Measurements from ENCODE around the gene BCAM. TPM values are rescaled to one million over a fixed set of nuclear protein-coding genes. Genes with fewer than 3 reads are reported as not detected.

BCAM gene
- total RNA-seq, 1 experiment from 2014 or later: 73.0 TPM

- WGBS (ENCODE audit: extremely low coverage, insufficient read length, low lambda C conversion rate): no CpG with 5 or more reads among the region's 4 CpGs
- H3K79me2 ChIP-seq (ENCODE audit: insufficient read depth, low read length): no peaks in the 10 kb centered on the region
- no peak overlapping the region for H3K18ac ChIP-seq (ENCODE audit: insufficient read length, low read depth, low read length)
- no peak overlapping the region for H3K23ac ChIP-seq (ENCODE audit: insufficient read length, low read depth, low read length)
- no peak overlapping the region for H3K56ac ChIP-seq (ENCODE audit: insufficient read length, low read depth, low read length)
- no peak overlapping the region for H2BK5ac ChIP-seq (ENCODE audit: insufficient read length, low read length)
- H3K27me3 Mint-ChIP-seq (ENCODE audit: low read depth): peaks cover 69% of the 10 kb centered on the region
- H3K4ac ChIP-seq (ENCODE audit: low read depth, low read length): no peak overlapping the region
- H4K5ac ChIP-seq (ENCODE audit: insufficient read length, low read depth, low read length): no peak overlapping the region
- H3K23me2 ChIP-seq (ENCODE audit: insufficient read length, low read depth, low read length, poor library complexity, severe bottlenecking): no peaks in the 10 kb centered on the region
- H3K4me2 ChIP-seq (ENCODE audit: insufficient read depth, insufficient read length, low read length): no peak overlapping the region
- H2BK120ac ChIP-seq (ENCODE audit: low read depth, low read length, poor library complexity, severe bottlenecking): no peak overlapping the region
- H2AFZ ChIP-seq (ENCODE audit: low read length): no peak overlapping the region
- peaks cover 0 to 7% of the 10 kb centered on the region in 2 experiments; a peak in 2 of 4 replicates for H3K4me1 Mint-ChIP-seq
- H3K4me1 ChIP-seq (ENCODE audit: insufficient read depth, low read length): no peaks in the 10 kb centered on the region
- no peak overlapping the region for H2BK20ac ChIP-seq (ENCODE audit: low read depth, low read length, poor library complexity, severe bottlenecking)
- no peaks in the 10 kb centered on the region for H3K79me1 ChIP-seq (ENCODE audit: insufficient read depth, low read depth, low read length, poor library complexity, severe bottlenecking)
- no peak overlapping the region for H2BK15ac ChIP-seq (ENCODE audit: low read depth, low read length)
- H3K9me3 ChIP-seq (ENCODE audit: control insufficient read depth, low read depth, low read length): no peaks in the 10 kb centered on the region
- no peak for DNase-seq
- no peak overlapping the region for H2AK5ac ChIP-seq (ENCODE audit: insufficient read length, low read length)
- no peak overlapping the region for H3K4me3 Mint-ChIP-seq
- no peak overlapping the region for H3K14ac ChIP-seq (ENCODE audit: insufficient read depth, low read length)
- H3T11ph ChIP-seq (ENCODE audit: low read length): no peak overlapping the region
- H4K20me1 ChIP-seq (ENCODE audit: control insufficient read depth, insufficient read depth, insufficient read length): no peaks in the 10 kb centered on the region
- peaks cover 10% of the 10 kb centered on the region for H3K27me3 ChIP-seq (ENCODE audit: insufficient read depth, low read length)
- no peak for TF ChIP-seq CTCF (conservative IDR thresholded peaks at IDR 0.05)
- H4K91ac ChIP-seq (ENCODE audit: insufficient read length, low read depth, low read length): no peak overlapping the region
- no peak overlapping the region for H2BK12ac ChIP-seq (ENCODE audit: insufficient read length, low read depth, low read length)
- peaks cover 5 to 21% (median 10%) of the 10 kb centered on the region in 3 experiments for H3K36me3 Mint-ChIP-seq (ENCODE audit: insufficient read depth in 1 of 3, low read depth in 3 of 3)
- no peak overlapping the region for H3K27ac ChIP-seq (ENCODE audit: insufficient read length, low read depth, low read length)
- no peak overlapping the region for H4K8ac ChIP-seq (replicated peaks; ENCODE audit: insufficient read length, low read depth, low read length)
- H3K9me3 Mint-ChIP-seq: no peaks in the 10 kb centered on the region
- H3K27ac Mint-ChIP-seq: no peak overlapping the region; a peak in 1 of 7 replicates
- H3K9ac ChIP-seq (ENCODE audit: extremely low read depth, insufficient read length, low read length): no peak overlapping the region
These were observed 14.4 kb downstream of the BCAM start for GRCh38 chr19:44823373-44823698.

Data from H9 (cell line).